ENCODE results near the gene FOXL3. TPM values are rescaled to one million over a fixed set of nuclear protein-coding genes. Genes with fewer than 3 reads are reported as not detected.

Gene FOXL3
- total RNA-seq, 6 experiments from 2014 or later = not detected

- Mint-ChIP-seq H3K4me1 (ENCODE audit: low read depth) (no peaks in the 10 kb centered on the region), H3K36me3 (ENCODE audit: low read depth) (peaks cover 10% of the 10 kb centered on the region), H3K27me3 (ENCODE audit: insufficient read depth) (peaks cover 14% of the 10 kb centered on the region), H3K9me3 (peaks cover 21% of the 10 kb centered on the region), H3K4me3 (no peak overlapping the region), H3K27ac (no peak overlapping the region)
- no peak for TF ChIP-seq CTCF (IDR thresholded peaks at IDR 0.05)
- DNase-seq = no peak
These were observed 23.7 kb upstream of the FOXL3 start for GRCh38 chr7:265998-266850.

- Mint-ChIP-seq H3K9me3 (peaks cover 12% of the 10 kb centered on the region), H3K4me1 (ENCODE audit: low read depth) (no peaks in the 10 kb centered on the region)
- DNase-seq = no peak
These were observed 22.8 kb upstream of the FOXL3 start for GRCh38 chr7:266851-267840.

GRCh38 chr7:268991-269390, 21.0 kb upstream of the FOXL3 start:
- Mint-ChIP-seq H3K27ac (no peak overlapping the region), H3K4me3 (no peak overlapping the region), H3K36me3 (ENCODE audit: low read depth) (peaks cover 5% of the 10 kb centered on the region; the same call in 1 of the 2 replicates), H3K27me3 (ENCODE audit: insufficient read depth) (peaks cover 12% of the 10 kb centered on the region), H3K4me1 (ENCODE audit: low read depth) (no peaks in the 10 kb centered on the region), H3K9me3 (peaks cover 10% of the 10 kb centered on the region)
- no peak for DNase-seq
- TF ChIP-seq CTCF (IDR thresholded peaks at IDR 0.05) = no peak

More at GRCh38 chr7:266851-267840, 22.8 kb upstream of the FOXL3 start:
- H3K27ac Mint-ChIP-seq = no peak overlapping the region
- no peak overlapping the region for H3K4me3 Mint-ChIP-seq
- H3K36me3 Mint-ChIP-seq (ENCODE audit: low read depth) = peaks cover 6% of the 10 kb centered on the region
- peaks cover 14% of the 10 kb centered on the region for H3K27me3 Mint-ChIP-seq (ENCODE audit: insufficient read depth)
- peak; percentile 65 for TF ChIP-seq CTCF (IDR thresholded peaks at IDR 0.05)

DNA sequence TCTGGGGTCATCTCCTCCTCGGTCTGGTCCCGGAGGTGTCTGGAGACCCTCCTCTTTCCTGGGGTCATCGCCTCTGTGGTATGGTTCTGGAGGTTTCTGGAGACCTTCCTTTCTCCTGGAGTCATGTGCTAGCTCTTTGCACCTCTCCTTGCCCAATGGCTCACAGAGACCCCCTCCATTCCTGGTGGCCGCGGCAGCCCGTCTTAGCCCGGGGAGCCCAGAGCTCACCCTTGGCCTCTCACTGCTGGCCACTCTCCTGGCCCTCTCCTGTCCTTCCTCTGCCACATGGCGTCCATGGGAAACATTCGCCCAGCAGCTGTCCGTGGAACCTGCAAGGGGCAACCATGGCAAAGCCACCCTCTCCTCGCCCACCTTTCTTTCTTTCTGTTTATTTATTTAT, 20.2 kb upstream of the FOXL3 start:
- no peak for DNase-seq
- Mint-ChIP-seq H3K27me3 (ENCODE audit: insufficient read depth) (peaks cover 18% of the 10 kb centered on the region), H3K4me3 (no peak overlapping the region), H3K36me3 (ENCODE audit: low read depth) (peaks cover 5% of the 10 kb centered on the region; the same call in 1 of the 2 replicates), H3K27ac (no peak overlapping the region), H3K9me3 (peaks cover 10% of the 10 kb centered on the region), H3K4me1 (ENCODE audit: low read depth) (peaks cover 1% of the 10 kb centered on the region; the same call in 1 of the 2 replicates)
- no peak for TF ChIP-seq CTCF (IDR thresholded peaks at IDR 0.05)

GRCh38 chr7:270351-270983, 19.5 kb upstream of the FOXL3 start:
- Mint-ChIP-seq H3K27ac (no peak overlapping the region), H3K27me3 (ENCODE audit: insufficient read depth) (peaks cover 22% of the 10 kb centered on the region), H3K4me3 (no peak overlapping the region), H3K36me3 (ENCODE audit: low read depth) (peaks cover 5% of the 10 kb centered on the region; the same call in 1 of the 2 replicates), H3K4me1 (ENCODE audit: low read depth) (peaks cover 7% of the 10 kb centered on the region), H3K9me3 (peaks cover 10% of the 10 kb centered on the region)
- DNase-seq = no peak
- no peak for TF ChIP-seq CTCF (IDR thresholded peaks at IDR 0.05)
